Right cardiac atrium (tissue), 5 donors: ENCODE results near the gene STK39. TPM values are rescaled to one million over a fixed set of nuclear protein-coding genes. Genes with fewer than 3 reads are reported as not detected.

ENCODE experiments used
- ATAC-seq, 2 donors: fragments of 200-7000 bp; cut with Tn5 transposase; one replicate each; pipeline versions ENCODE4 v1.8.0 to v1.9.1; 2020; ENCODE audit warnings: moderate library complexity in 2 of 2, mild to moderate bottlenecking in 1 of 2
- DNase-seq, 3 donors: peaks; one replicate each; pipeline ENCODE4 v3.0.0-alpha.2; 2020
- H3K27ac ChIP-seq: one replicate; pipeline ENCODE4 v1.5.1; 2013; ENCODE audit warnings: mild to moderate bottlenecking, low read length, control low read depth, moderate library complexity
- H3K27me3 ChIP-seq: one replicate; pipeline ENCODE4 v1.6.1; 2013; ENCODE audit not compliant: control insufficient read depth, insufficient read depth
- H3K4me1 ChIP-seq: one replicate; pipeline ENCODE4 v1.6.1; 2013; ENCODE audit warnings: low read length; ENCODE audit not compliant: control insufficient read depth, insufficient read depth
- H3K4me3 ChIP-seq: one replicate; pipeline ENCODE4 v1.5.1; 2013; ENCODE audit warnings: low read length, control low read depth
- H3K9me3 ChIP-seq: one replicate; pipeline ENCODE4 v1.6.1; 2013; ENCODE audit warnings: low read length; ENCODE audit not compliant: control insufficient read depth
- WGBS: extraction: QIAGEN DNeasy Blood & Tissue Kit; methylation state at CpG from one replicate; pipeline ENCODE4 v1.1.7; 2013; 5-methylcytosine and 5-hydroxymethylcytosine counted together
- intact Hi-C, 4 donors: fragments of 100-400 bp; cut with DNase I; formaldehyde crosslinking; loops; one replicate each; pipeline versions ENCODE4 v1.11.0 to v1.14.0; 2022 to 2023
- polyA plus RNA-seq: library from polyadenylated mRNA; stranded (reverse); fragments of 200-250 nt; gene quantifications from one replicate; pipeline ENCODE4 v1.2.3, GENCODE V29; 2013
- total RNA-seq, 4 donors: library from RNA; stranded (reverse); fragmentation: NEBNext Ultra II Directional; extraction: Animal tissue kit (Norgen Biotek cat#: 25700); gene quantifications; one replicate each; pipeline ENCODE4 v1.2.1, GENCODE V29; 2021
- donor health status: healthy with polysubstance abuse.
- donor health status: DM: no; HTN: yes; CAD: no.
- donor health status: DM: no; HTN: no; CAD: no.
- donor health status: DM: no; HTN: yes; CAD: no; lungs with severe emphysema.
- donor health status: DM: yes; HTN: yes; CAD: no.

Gene STK39
- total and polyA plus RNA-seq, 5 donors: 9.0 to 10.5 (median 10.2) TPM

- Histone ChIP-seq H3K27ac (no peak overlapping the region), H3K9me3 (no peaks in the 10 kb centered on the region), H3K27me3 (no peaks in the 10 kb centered on the region), H3K4me1 (no peaks in the 10 kb centered on the region), H3K4me3 (no peak overlapping the region)
- ATAC-seq (no peak), DNase-seq (no peak)
- intact Hi-C loops: no loop called here
- 93% methylated on average over 5 of the region's 5 CpGs for WGBS
Observed at GRCh38 chr2:167981945-167982344, 265.4 kb downstream of the STK39 start.

- H3K4me3 ChIP-seq: no peak overlapping the region
- whole genome bisulfite sequencing: 93% methylated on average over 4 of the region's 4 CpGs
- ATAC-seq (no peak), DNase-seq (no peak)
- no peaks in the 10 kb centered on the region for H3K27me3 ChIP-seq
- no peaks in the 10 kb centered on the region for H3K9me3 ChIP-seq
- intact Hi-C loops: no loop called here
- H3K4me1 ChIP-seq: no peaks in the 10 kb centered on the region
- no peak overlapping the region for H3K27ac ChIP-seq
Observed at GRCh38 chr2:167980439-167980838, 267.0 kb downstream of the STK39 start.

- no peak for DNase-seq
- no peak overlapping the region for H3K27ac ChIP-seq
- ATAC-seq: no peak
- H3K4me1 ChIP-seq: no peaks in the 10 kb centered on the region
- H3K27me3 ChIP-seq: no peaks in the 10 kb centered on the region
- H3K9me3 ChIP-seq: no peaks in the 10 kb centered on the region
- H3K4me3 ChIP-seq: no peak overlapping the region
- intact Hi-C loops: no loop called here
Observed at GRCh38 chr2:167972746-167973145, 274.6 kb downstream of the STK39 start.

GRCh38 chr2:167972020-167972419 is 275.4 kb downstream of the STK39 start:
- Histone ChIP-seq H3K4me3 (no peak overlapping the region), H3K9me3 (no peaks in the 10 kb centered on the region), H3K4me1 (no peaks in the 10 kb centered on the region), H3K27ac (no peak overlapping the region), H3K27me3 (no peaks in the 10 kb centered on the region)
- intact Hi-C loops: no loop called here
- no peak for ATAC-seq
- 96% methylated on average over 1 of the region's 1 CpG for WGBS
- no peak for DNase-seq

GRCh38 chr2:167966937-167967913 is 280.2 kb downstream of the STK39 start:
- no peak overlapping the region for H3K27ac ChIP-seq
- intact Hi-C loops: loop anchor here in 1 of 4 donors (10.0 kb wide), 1 partner anchor 148 kb away; no protein-coding TSS in a partner anchor

GRCh38 chr2:167965907-167966761 is 281.3 kb downstream of the STK39 start:
- no peak overlapping the region for H3K27ac ChIP-seq
- intact Hi-C loops: loop anchor here in 1 of 4 donors (10.0 kb wide), 1 partner anchor 149 kb away; no protein-coding TSS in a partner anchor
- WGBS: 71% methylated on average over 5 of the region's 5 CpGs
- DNase-seq (no peak), ATAC-seq (no peak)
- H3K9me3 ChIP-seq: no peaks in the 10 kb centered on the region
- no peaks in the 10 kb centered on the region for H3K27me3 ChIP-seq
- no peak overlapping the region for H3K4me3 ChIP-seq
- H3K4me1 ChIP-seq: no peaks in the 10 kb centered on the region

More at GRCh38 chr2:167966937-167967913, 280.2 kb downstream of the STK39 start:
- Histone ChIP-seq H3K4me1 (no peaks in the 10 kb centered on the region), H3K9me3 (no peaks in the 10 kb centered on the region), H3K27me3 (no peaks in the 10 kb centered on the region), H3K4me3 (no peak overlapping the region)
- ATAC-seq: peak in 1 of 2 donors; percentile 29
- WGBS: 84% methylated on average over 9 of the region's 9 CpGs
- DNase-seq: no peak

GRCh38 chr2:167964650-167965413 is 282.6 kb downstream of the STK39 start:
- 76% methylated on average over 5 of the region's 5 CpGs for WGBS
- no peak for ATAC-seq
- Histone ChIP-seq H3K4me3 (no peak overlapping the region), H3K4me1 (no peaks in the 10 kb centered on the region), H3K27me3 (no peaks in the 10 kb centered on the region), H3K9me3 (no peaks in the 10 kb centered on the region), H3K27ac (no peak overlapping the region)
- intact Hi-C loops: loop anchor here in 1 of 4 donors (10.0 kb wide), 1 partner anchor 150 kb away; no protein-coding TSS in a partner anchor
- no peak for DNase-seq

GRCh38 chr2:167963899-167964649 is 283.3 kb downstream of the STK39 start:
- 93% methylated on average over 9 of the region's 9 CpGs for WGBS
- H3K27ac ChIP-seq: no peak overlapping the region
- intact Hi-C loops: loop anchor here in 1 of 4 donors (10.0 kb wide), 1 partner anchor 151 kb away; no protein-coding TSS in a partner anchor
- H3K4me1 ChIP-seq: no peaks in the 10 kb centered on the region
- no peaks in the 10 kb centered on the region for H3K9me3 ChIP-seq
- ATAC-seq (no peak), DNase-seq (no peak)
- no peaks in the 10 kb centered on the region for H3K27me3 ChIP-seq
- no peak overlapping the region for H3K4me3 ChIP-seq

GRCh38 chr2:167962436-167963226 is 284.8 kb downstream of the STK39 start:
- no peaks in the 10 kb centered on the region for H3K4me1 ChIP-seq
- H3K9me3 ChIP-seq: no peaks in the 10 kb centered on the region
- H3K27ac ChIP-seq: no peak overlapping the region
- intact Hi-C loops: loop anchor here in 1 of 4 donors (10.0 kb wide), 1 partner anchor 152 kb away; no protein-coding TSS in a partner anchor
- ATAC-seq: no peak
- WGBS: 80% methylated on average over 10 of the region's 10 CpGs
- no peak overlapping the region for H3K4me3 ChIP-seq
- no peak for DNase-seq
- H3K27me3 ChIP-seq: no peaks in the 10 kb centered on the region
